Glomerular visceral epithelial cell (primary cell): ENCODE data around the gene PPM1E.
"Not testable (repeated sequence)": the region's sequence is repeated elsewhere in the genome, so short reads cannot be mapped to it uniquely, and the experiment has no call there.

ENCODE experiments used
- DNase-seq: peaks from one replicate; pipeline ENCODE4 v3.0.0-alpha.2; 2016; ENCODE audit errors: extremely low spot score

PPM1E gene

DNA sequence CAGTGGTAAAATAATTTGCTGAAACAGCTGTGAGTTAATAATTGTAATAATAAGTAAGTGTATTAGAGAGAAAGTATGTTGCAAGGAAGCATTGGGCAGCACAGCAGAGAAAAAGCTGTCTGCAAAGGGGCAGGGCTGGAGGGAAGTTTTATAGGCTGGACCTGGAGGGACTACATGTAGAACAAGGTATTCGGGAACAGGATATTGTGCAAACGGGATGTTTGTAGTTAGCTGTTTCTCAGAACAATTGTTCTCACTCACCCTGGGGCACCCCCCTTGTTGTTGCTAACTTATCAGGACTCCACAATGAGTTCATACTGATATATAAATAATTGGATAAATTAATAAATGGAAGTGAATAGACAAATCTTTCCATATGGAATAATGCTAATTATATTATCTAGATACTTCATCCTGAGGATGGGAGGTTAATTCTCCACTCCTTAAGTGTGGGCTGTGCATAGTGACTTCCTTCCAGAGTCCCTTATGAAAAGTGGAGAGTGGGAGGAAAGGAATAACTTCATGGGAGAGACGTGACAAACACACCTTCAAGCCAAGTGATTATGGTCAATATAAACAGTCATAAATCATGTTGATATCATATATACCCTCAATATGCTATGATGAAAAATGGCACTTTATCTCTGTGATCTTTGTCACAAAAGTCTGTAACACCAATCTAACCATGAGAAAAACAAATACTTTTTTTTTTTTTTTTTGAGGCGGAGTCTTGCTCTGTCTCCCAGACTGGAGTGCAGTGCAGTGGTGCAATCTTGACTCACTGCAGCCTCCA lies 85.4 kb downstream of the PPM1E start:
- no peak for DNase-seq

- not testable (repeated sequence) for DNase-seq
Observed at GRCh38 chr17:58846413-58846812, 90.8 kb downstream of the PPM1E start.

DNA sequence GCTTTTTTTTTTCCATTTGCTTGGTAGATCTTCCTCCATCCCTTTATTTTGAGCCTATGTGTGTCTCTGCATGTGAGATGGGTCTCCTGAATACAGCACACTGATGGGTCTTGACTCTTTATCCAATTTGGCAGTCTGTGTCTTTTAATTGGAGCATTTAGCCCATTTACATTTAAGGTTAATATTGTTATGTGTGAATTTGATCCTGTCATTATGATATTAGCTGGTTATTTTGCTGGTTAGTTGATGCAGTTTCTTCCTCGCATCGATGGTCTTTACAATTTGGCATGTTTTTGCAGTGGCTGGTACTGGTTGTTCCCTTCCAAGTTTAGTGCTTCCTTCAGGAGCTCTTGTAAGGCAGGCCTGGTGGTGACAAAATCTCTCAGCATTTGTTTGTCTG lies 94.5 kb downstream of the PPM1E start:
- not testable (repeated sequence) for DNase-seq

DNA sequence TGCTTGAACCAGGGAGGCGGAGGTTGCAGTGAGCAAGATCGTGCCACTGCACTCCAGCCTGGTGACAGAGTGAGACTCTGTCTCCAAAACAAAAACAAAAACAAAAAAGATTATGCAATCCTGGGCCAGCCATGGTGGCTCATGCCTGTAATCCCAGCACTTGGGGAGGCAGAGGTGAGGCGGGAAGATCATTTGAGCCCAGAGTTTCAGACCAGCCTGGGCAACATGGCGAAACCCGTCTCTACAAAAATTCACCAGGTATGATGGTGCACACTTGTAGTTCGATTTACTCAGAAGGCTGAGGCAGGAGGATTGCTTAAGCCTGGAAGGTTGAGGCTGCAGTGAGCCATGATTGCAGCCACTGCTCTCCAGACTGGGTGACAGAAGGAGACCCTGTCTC lies 109.6 kb downstream of the PPM1E start:
- no peak for DNase-seq

DNA sequence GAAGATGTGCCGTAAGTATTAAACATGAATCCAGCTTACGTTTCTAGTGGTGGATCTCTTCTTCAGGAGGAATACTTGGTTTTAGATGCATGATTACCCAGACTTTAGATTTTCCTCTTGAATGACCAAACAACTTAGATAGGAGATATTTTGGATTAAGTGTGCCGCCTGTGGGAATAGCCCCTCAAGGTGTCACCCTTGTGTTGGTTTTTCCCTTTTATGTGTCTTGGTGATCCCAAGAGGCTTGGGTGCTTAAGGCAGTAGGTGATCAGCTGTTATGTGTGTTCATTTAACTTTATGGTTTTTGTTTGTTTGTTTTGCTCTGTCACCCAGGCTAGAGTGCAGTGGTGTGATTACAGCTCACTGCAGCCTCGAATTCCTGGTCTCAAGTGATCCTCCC lies 115.1 kb downstream of the PPM1E start:
- peak; percentile 2 for DNase-seq

GRCh38 chr17:58873926-58874325 lies 118.3 kb downstream of the PPM1E start:
- no peak for DNase-seq

DNA sequence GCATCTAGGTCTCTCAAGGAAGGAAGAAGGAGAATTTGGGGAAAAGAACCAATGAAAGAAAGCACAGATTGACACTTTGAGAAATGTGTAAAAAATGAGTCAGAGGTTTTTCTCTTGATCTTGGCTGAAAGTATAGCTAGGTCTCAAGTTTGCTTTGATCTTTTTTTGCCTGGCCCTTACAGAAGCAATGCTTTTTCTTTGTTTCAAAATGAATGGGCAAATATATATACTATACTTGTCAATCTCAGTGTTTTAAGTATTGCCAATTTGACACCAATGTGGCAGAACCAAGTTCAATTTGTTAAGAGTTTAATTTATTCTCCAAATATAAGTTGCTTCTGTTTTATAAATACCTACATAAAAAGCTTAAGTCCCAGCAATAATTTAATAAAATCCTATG lies 119.6 kb downstream of the PPM1E start:
- no peak for DNase-seq

DNA sequence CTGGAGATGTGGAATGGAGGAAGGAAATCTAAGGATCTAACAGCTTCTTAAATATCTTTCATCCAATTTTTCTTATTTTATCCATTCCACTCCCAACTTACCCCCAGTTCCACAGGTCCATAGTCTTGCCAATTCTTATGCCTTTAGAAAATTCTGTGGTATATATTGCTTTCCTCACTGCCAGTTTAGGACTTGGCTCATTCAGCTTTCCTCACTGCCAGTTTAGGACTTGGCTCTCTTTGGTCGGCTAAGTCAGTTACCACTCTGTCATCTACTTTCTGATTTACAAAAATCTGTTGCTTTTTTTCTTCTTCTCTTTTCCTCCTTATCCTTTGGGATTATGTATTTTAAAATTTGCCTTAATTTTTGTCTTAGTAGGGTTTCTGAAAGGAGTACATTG lies 128.5 kb downstream of the PPM1E start:
- no peak for DNase-seq

DNA sequence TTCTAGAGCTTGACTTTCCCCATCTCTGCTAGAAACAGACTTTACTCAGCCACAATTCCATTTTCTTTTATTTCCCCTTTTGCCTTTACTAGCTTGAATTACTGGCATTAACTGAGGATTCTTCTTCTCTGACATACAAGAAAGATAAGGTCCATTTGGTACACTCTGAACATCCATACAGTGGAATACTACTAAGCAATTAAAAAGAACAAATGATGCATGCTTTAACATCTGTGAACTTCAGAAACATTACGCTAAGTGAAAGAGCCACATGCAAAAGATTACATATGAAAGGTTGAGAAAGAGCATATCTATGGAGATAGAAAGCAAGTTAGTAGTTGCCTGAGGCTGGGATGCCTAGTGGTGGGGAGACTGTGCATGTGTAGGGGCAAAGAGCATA lies 130.9 kb downstream of the PPM1E start:
- no peak for DNase-seq

DNA sequence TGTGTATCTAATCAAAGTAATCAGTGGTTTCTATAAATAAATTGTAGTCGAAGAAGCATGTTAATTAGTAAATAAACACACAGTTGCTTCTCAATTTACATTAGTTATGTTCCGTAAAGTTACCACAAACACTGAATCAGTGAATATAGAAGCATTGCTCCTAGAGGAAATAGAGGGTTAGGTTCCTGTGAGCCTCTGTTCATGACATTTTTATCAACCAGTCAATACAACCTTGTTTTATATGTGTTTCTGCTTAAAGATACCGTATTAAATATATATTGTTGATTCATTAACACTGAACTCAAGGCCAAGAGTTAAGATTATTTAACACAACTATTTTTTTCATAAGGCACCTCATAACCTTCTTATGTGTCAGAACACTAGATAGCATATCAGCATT lies 134.3 kb downstream of the PPM1E start:
- DNase-seq: no peak

GRCh38 chr17:58899191-58899590 lies 143.5 kb downstream of the PPM1E start:
- DNase-seq: no peak

- DNase-seq: no peak
Observed at GRCh38 chr17:58902322-58902721, 146.7 kb downstream of the PPM1E start.

GRCh38 chr17:58911741-58912343 lies 156.2 kb downstream of the PPM1E start:
- DNase-seq: no peak

DNA sequence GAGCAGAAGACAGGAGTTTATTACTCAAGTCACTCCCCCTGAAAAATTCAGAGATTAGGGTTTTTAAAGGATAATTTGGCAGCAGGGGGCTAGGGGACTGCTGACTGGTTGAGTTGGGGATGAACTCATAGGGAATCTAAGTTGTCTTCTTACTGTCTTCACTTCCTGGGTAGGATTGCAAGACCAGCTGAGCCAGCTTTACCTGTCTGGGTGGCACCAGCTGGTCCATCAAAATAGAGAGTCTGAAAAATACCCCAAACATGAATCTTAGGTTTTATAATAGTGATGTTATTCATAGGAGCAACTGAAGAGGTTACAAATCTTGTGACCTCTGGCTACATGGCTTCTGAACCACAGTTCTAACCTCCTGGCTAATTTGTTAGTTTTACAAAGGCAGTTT lies 157.9 kb downstream of the PPM1E start:
- DNase-seq: no peak

DNA sequence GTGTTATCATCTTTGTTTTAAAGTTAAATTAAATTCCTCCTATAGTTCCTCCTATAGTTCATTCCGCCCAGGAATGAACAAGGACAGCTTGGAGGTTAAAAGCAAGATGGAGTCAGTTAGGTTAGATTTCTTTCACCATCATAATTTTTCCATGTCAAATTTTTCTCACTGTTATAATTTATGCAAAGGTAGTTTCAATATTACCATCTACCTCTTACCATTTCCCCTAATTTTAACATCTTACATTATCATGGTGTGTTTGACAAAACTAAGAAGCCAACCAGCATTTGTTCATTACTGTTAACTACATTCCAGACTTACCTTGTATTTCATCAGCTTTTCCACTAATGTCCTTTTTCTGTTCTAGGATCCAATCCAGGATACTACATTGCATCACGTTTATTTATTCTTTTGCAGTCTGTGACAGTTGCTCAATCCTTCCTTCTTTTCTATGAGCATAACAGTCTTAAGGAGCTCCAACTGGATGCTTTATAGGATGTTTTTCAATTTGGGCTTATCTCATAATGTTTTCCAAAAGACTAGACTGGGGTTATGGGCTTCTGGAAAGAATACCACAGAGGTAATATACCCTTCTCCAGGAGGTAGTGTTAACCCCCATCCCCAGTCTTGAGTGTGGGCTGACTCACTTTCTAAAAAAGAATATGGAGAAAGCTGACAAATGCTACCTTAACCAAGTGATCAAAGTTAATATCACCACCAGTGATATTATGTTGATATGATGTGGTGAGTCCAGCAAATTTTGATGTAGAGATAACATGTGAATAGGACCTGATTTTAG lies 158.5 kb downstream of the PPM1E start:
- DNase-seq: no peak

DNA sequence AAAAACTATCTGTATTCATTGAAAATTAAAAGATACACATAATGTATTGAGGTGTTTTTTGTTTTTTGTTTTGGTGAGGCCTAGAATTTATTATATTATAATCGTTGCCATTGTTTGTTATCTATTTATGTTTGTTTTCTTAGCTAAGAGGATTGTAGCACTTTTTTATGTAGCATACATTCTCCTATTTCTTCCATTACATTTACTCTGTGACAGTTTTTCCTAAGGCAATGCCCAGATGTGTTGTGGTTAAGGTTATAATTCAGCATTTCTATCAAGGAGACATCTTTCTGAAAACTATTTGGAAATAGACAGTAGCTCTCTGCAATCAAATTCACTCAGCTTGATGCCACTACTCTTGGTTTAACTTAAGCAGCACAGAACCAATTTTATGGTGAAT lies 161.6 kb downstream of the PPM1E start:
- no peak for DNase-seq

DNA sequence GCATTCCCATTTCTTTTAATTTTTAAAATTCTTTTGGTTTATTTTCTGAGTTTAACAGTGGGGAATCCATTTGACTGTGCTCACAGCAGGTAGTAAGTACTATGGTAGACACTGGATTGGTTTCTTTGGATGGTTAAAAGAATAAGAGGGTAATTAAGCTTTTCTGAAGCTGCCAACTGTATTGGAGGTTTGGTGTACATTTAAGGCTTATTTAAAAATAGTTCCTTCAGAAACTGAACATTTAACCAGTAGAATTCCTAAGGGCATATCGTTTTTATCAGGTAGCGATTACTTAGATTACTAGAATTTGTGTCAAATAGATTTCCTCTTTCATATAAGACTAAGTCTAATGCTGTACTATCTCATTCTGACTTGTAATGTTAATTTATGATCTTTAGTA lies 162.4 kb downstream of the PPM1E start:
- DNase-seq: no peak

- no peak for DNase-seq
Observed at GRCh38 chr17:58918884-58919283, 163.2 kb downstream of the PPM1E start.

- DNase-seq: no peak
Observed at GRCh38 chr17:58920773-58921172, 165.1 kb downstream of the PPM1E start.

GRCh38 chr17:58932956-58933355 lies 177.3 kb downstream of the PPM1E start:
- DNase-seq: no peak

DNA sequence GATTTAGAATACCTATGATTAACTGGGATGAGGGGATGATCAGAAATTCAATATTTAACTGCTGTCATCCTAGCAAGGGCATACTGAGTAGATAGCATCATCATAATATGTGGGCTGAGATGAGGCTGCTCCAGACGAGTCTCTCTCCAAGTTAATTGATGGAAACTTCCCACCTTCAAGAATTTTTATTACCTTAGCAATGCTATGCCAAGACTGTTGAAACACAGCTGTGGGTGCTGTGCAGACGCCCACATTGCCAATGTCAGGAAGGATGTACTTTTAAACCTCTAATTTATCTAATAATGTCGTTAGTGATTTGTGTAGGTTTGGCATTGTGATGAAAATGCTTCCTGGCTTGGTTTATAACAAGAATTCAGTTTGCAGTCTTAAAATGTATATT lies 180.6 kb downstream of the PPM1E start:
- DNase-seq: no peak

GRCh38 chr17:58944166-58944565 lies 188.5 kb downstream of the PPM1E start:
- no peak for DNase-seq

DNA sequence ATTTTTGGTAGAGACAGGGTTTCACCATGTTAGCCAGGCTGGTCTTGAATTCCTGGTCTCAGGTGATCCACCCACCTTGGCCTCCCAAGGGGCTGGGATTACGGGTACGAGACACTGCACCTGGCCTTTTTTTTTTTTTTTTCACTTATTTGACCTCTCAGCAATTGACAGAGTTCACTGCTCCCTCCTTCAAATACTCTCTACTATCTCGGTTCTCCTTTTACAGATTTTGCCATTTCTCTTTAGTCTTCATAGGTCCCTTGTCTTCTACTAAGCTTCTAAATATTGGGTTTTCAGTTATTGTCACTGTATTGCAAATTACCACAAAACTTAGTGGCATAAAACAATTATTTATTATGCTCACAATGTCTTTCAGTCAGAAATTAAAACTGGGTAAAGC lies 191.8 kb downstream of the PPM1E start:
- DNase-seq: no peak
